ENCODE data around the gene TMPRSS7. TPM values are rescaled to one million over a fixed set of nuclear protein-coding genes. Genes with fewer than 3 reads are reported as not detected.

The TMPRSS7 gene
- total and polyA plus RNA-seq, 2 experiments from 2014 or later, result not detected

- TF ChIP-seq CTCF (conservative IDR thresholded peaks at IDR 0.05; ENCODE audit: low read depth in 2 of 2) (no peak), ETS1 (IDR thresholded peaks at IDR 0.05) (no peak), JUNB (IDR thresholded peaks at IDR 0.05; ENCODE audit: unreplicated experiment) (no peak), NANOG (IDR thresholded peaks at IDR 0.05; ENCODE audit: borderline replicate concordance) (no peak), CREB1 (CRISPR knock-in tag; IDR thresholded peaks at IDR 0.05; ENCODE audit: low read depth) (no peak), EZH2 (IDR thresholded peaks at IDR 0.05; ENCODE audit: low read depth, unreplicated experiment) (no peak), STAT1 (IDR thresholded peaks at IDR 0.05; ENCODE audit: unreplicated experiment) (no peak)
Measured at GRCh38 chr3:112013784-112014143, 20.8 kb upstream of the TMPRSS7 start (continued).

GRCh38 chr3:112017091-112017490 is 17.4 kb upstream of the TMPRSS7 start:
- H3K79me2 ChIP-seq (replicated peaks; ENCODE audit: insufficient read depth), result no peaks in the 10 kb centered on the region
- peaks cover 2% of the 10 kb centered on the region; the same call in 1 of the 3 replicates for H3K36me3 Mint-ChIP-seq (ENCODE audit: low read depth)
- H3K36me3 ChIP-seq (ENCODE audit: insufficient read depth), result no peaks in the 10 kb centered on the region
- H3K4me1 ChIP-seq (ENCODE audit: insufficient read depth), result no peaks in the 10 kb centered on the region; the same call in 1 of the 2 replicates
- H2AFZ ChIP-seq, result no peak overlapping the region
- no peak for ATAC-seq
- no peak overlapping the region for H3K4me3 Mint-ChIP-seq
- DNase-seq (ENCODE audit: low spot score), result no peak
- H3K27me3 ChIP-seq (ENCODE audit: insufficient read depth), result no peaks in the 10 kb centered on the region
- peaks cover 5% of the 10 kb centered on the region for H3K9me3 Mint-ChIP-seq
- H3K27me3 Mint-ChIP-seq (ENCODE audit: insufficient read depth, low read depth, poor library complexity), result peaks cover 4% of the 10 kb centered on the region
- peaks cover 10% of the 10 kb centered on the region; the same call in 2 of the 3 replicates for H3K4me1 Mint-ChIP-seq
- H4K20me1 ChIP-seq (replicated peaks; ENCODE audit: insufficient read depth), result no peaks in the 10 kb centered on the region; the same call in 1 of the 2 replicates
- H3K9me2 ChIP-seq (ENCODE audit: insufficient read depth), result no peaks in the 10 kb centered on the region
- H3K27ac ChIP-seq (ENCODE audit: low read depth), result no peak overlapping the region
- H3K4me3 ChIP-seq, result no peak overlapping the region
- no peaks in the 10 kb centered on the region for H3F3A ChIP-seq (replicated peaks; ENCODE audit: low read depth)
- H3K27ac Mint-ChIP-seq, result no peak overlapping the region
- H3K4me2 ChIP-seq, result no peak overlapping the region
- TF ChIP-seq ZNF331 (CRISPR knock-in tag; IDR thresholded peaks at IDR 0.05; ENCODE audit: low read depth) (no peak), ZNF462 (CRISPR knock-in tag; IDR thresholded peaks at IDR 0.05) (no peak), EZH2 (IDR thresholded peaks at IDR 0.05; ENCODE audit: low read depth, unreplicated experiment) (no peak), REST (IDR thresholded peaks at IDR 0.05; ENCODE audit: unreplicated experiment) (no peak), EZH2phosphoT487 (IDR thresholded peaks at IDR 0.05; ENCODE audit: unreplicated experiment) (no peak)

Measured in GM23338 (cell line).